Vagina (tissue), 2 donors: ENCODE measurements around the gene ETS2.
A peak's percentile ranks its signal among the peaks of the same experiment; 100 is the strongest.

ENCODE experiments used
- POLR2AphosphoS5 ChIP-seq, 2 donors: sonication (generic); formaldehyde crosslinking; IDR thresholded peaks; one replicate each; pipeline ENCODE4 v1.9.0; 2017; ENCODE audit warnings: antibody characterized with exemption in 2 of 2, mild to moderate bottlenecking in 2 of 2, low read depth in 1 of 2; ENCODE audit not compliant: insufficient read depth in 1 of 2
- TF ChIP-seq, protein P1 (sequence below), 3 experiments: fragments of 450-650 bp in 2 of 3; fragments of 200-600 bp in 1 of 3; sonication (generic) in 1 of 3; IDR thresholded peaks; one replicate each; pipeline ENCODE4 v1.5.1; 2017 to 2019; ENCODE audit warnings: antibody characterized with exemption in 3 of 3, mild to moderate bottlenecking in 2 of 3, moderate library complexity in 2 of 3

GRCh38 chr21:38822778-38823238, 17.1 kb downstream of the ETS2 start:
- TF ChIP-seq, protein P1, sequence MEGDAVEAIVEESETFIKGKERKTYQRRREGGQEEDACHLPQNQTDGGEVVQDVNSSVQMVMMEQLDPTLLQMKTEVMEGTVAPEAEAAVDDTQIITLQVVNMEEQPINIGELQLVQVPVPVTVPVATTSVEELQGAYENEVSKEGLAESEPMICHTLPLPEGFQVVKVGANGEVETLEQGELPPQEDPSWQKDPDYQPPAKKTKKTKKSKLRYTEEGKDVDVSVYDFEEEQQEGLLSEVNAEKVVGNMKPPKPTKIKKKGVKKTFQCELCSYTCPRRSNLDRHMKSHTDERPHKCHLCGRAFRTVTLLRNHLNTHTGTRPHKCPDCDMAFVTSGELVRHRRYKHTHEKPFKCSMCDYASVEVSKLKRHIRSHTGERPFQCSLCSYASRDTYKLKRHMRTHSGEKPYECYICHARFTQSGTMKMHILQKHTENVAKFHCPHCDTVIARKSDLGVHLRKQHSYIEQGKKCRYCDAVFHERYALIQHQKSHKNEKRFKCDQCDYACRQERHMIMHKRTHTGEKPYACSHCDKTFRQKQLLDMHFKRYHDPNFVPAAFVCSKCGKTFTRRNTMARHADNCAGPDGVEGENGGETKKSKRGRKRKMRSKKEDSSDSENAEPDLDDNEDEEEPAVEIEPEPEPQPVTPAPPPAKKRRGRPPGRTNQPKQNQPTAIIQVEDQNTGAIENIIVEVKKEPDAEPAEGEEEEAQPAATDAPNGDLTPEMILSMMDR (IDR thresholded peaks at IDR 0.05), result no peak
- peak in 1 of 2 donors; percentile 41 for TF ChIP-seq POLR2AphosphoS5 (IDR thresholded peaks at IDR 0.05; ENCODE audit: insufficient read depth in 1 of 2, low read depth in 1 of 2)
